ENCODE results near the gene RAB6B. TPM values are rescaled to one million over a fixed set of nuclear protein-coding genes. Genes with fewer than 3 reads are reported as not detected.

The RAB6B gene
- total and polyA plus RNA-seq, 2 of the 8 experiments (the other 6 are each of a cell fraction or from before 2014, with no cell fraction given): 7.9 to 15.6 TPM

GRCh38 chr3:133930341-133930933 is 34.8 kb upstream of the RAB6B start:
- no peak overlapping the region for H2BK120ac ChIP-seq (replicated peaks; ENCODE audit: low read depth, low read length)
- H3K4ac ChIP-seq (replicated peaks; ENCODE audit: insufficient read length, low read depth, low read length): no peak overlapping the region
- no peak overlapping the region for H4K8ac ChIP-seq (ENCODE audit: extremely low read depth, insufficient read depth, low read length)
- no peaks in the 10 kb centered on the region for H3K79me1 ChIP-seq (ENCODE audit: low read depth, low read length)
- H3K27me3 ChIP-seq (replicated peaks in 1 of 4; ENCODE audit: control insufficient read depth in 3 of 4, extremely low read depth in 1 of 4, insufficient read depth in 3 of 4, low read length in 3 of 4): peaks cover 0 to 21% (median 16%) of the 10 kb centered on the region in 4 experiments; a peak in 5 of 7 replicates
- no peak overlapping the region for H2BK20ac ChIP-seq (ENCODE audit: low read length)
- H3K23ac ChIP-seq (ENCODE audit: insufficient read length): no peak overlapping the region
- no peak overlapping the region for H3K4me2 ChIP-seq (ENCODE audit: insufficient read depth in 1 of 2, low read depth in 2 of 2, low read length in 2 of 2)
- H2BK12ac ChIP-seq (ENCODE audit: low read depth, low read length): no peak overlapping the region
- H3K23me2 ChIP-seq (ENCODE audit: low read depth, low read length): peaks cover 6% of the 10 kb centered on the region
- no peak overlapping the region for H3K56ac ChIP-seq (replicated peaks; ENCODE audit: insufficient read length, low read depth, low read length)
- peak in 1 of 2 experiments; percentile 31 for DNase-seq (ENCODE audit: low read depth in 1 of 2, low spot score in 2 of 2)
- FAIRE-seq: peak; percentile 92
- no peak overlapping the region for H3K4me3 ChIP-seq (ENCODE audit: extremely low read depth in 1 of 4, insufficient read depth in 2 of 4, low read depth in 3 of 4, low read length in 4 of 4)
- WGBS, 2 experiments (ENCODE audit: extremely low coverage in 1 of 2, insufficient coverage in 1 of 2, insufficient read length in 1 of 2, insufficient replicate concordance in 2 of 2, low coverage in 1 of 2, low lambda C conversion rate in 2 of 2, missing lambda C conversion rate in 1 of 2): 78% methylated on average over 1 of the region's 1 CpG; no CpG with 5 or more reads in 1 of the 2 experiments
- no peaks in the 10 kb centered on the region for H4K20me1 ChIP-seq (replicated peaks in 1 of 2; ENCODE audit: control insufficient read depth in 1 of 2, insufficient read depth in 2 of 2, low read length in 2 of 2)
- H3K27ac ChIP-seq (ENCODE audit: low read depth, low read length): no peak overlapping the region
- H3K4me1 ChIP-seq (replicated peaks in 1 of 4; ENCODE audit: control insufficient read depth in 3 of 4, insufficient read depth in 4 of 4, low read length in 3 of 4): peaks cover 0 to 9% (median 4%) of the 10 kb centered on the region in 4 experiments; a peak in 5 of 7 replicates
- no peak overlapping the region for H2AK5ac ChIP-seq (ENCODE audit: low read depth, low read length)
- no peak overlapping the region for H2BK5ac ChIP-seq (ENCODE audit: low read depth, low read length)
- no peak overlapping the region for H4K5ac ChIP-seq (ENCODE audit: insufficient read length, low read depth, low read length)
- H2BK15ac ChIP-seq (ENCODE audit: low read length): no peak overlapping the region
- no peak overlapping the region for H3K14ac ChIP-seq (ENCODE audit: insufficient read length)
- H2AFZ ChIP-seq (ENCODE audit: low read length): no peak overlapping the region
- no peak overlapping the region for H4K91ac ChIP-seq (replicated peaks; ENCODE audit: insufficient read length, low read length)
- ChIA-PET CTCF (ENCODE audit: partially characterized antibody) (interaction anchor here (0.7 to 5.1 kb wide), 35 partner anchors 9 to 545 kb away, joined by 3 to 38 read pairs (median 3); no protein-coding TSS in a partner anchor), POLR2A (ENCODE audit: partially characterized antibody) (interaction anchor here (0.6 kb wide), 1 partner anchor 537 kb away, joined by 3 read pairs; no protein-coding TSS in a partner anchor)
- no peak overlapping the region for H3K9ac ChIP-seq (replicated peaks in 1 of 4; ENCODE audit: extremely low read depth in 1 of 4, low read depth in 3 of 4, low read length in 3 of 4)
- H3K18ac ChIP-seq (ENCODE audit: extremely low read depth, low read length): no peak overlapping the region
- H3K36me3 ChIP-seq (ENCODE audit: control insufficient read depth in 2 of 4, insufficient read depth in 4 of 4, low read length in 3 of 4): no peaks in the 10 kb centered on the region
- no peaks in the 10 kb centered on the region for H3K9me3 ChIP-seq (ENCODE audit: insufficient read depth in 2 of 2, low read depth in 1 of 2, low read length in 1 of 2)
- H3K79me2 ChIP-seq (ENCODE audit: control insufficient read depth in 1 of 2, insufficient read depth in 2 of 2, low read length in 2 of 2): no peaks in the 10 kb centered on the region
- TF ChIP-seq CHD2 (IDR thresholded peaks at IDR 0.05; ENCODE audit: low read length) (no peak), ASH2L (IDR thresholded peaks at IDR 0.05; ENCODE audit: low read length) (no peak), CTCF (IDR thresholded peaks at IDR 0.05; ENCODE audit: control extremely low read depth in 1 of 3, insufficient read depth in 1 of 3, low read depth in 1 of 3, low read length in 3 of 3) (peak in 2 of 3 experiments; percentile 78 to 79; a peak in 3 of 4 replicates), TAF7 (optimal IDR thresholded peaks at IDR 0.05; ENCODE audit: borderline replicate concordance, low read depth, low read length) (no peak), MAX (IDR thresholded peaks at IDR 0.05) (no peak), SIN3A (conservative IDR thresholded peaks at IDR 0.05 in 1 of 2, IDR thresholded peaks at IDR 0.05 in 1 of 2; ENCODE audit: low read depth in 1 of 2, low read length in 2 of 2) (no peak), CTBP2 (IDR thresholded peaks at IDR 0.05; ENCODE audit: borderline replicate concordance, insufficient read depth, insufficient read length, low read length) (no peak), KDM4A (IDR thresholded peaks at IDR 0.05; ENCODE audit: low read depth, low read length, severe bottlenecking) (no peak), BCL11A (IDR thresholded peaks at IDR 0.05; ENCODE audit: low read depth in 2 of 2, low read length in 2 of 2) (no peak)

All from H1 (cell line).